ENCODE results near the gene SS18. TPM values are rescaled to one million over a fixed set of nuclear protein-coding genes. Genes with fewer than 3 reads are reported as not detected.
"Not testable (repeated sequence)": the region's sequence is repeated elsewhere in the genome, so short reads cannot be mapped to it uniquely, and the experiment has no call there.

SS18 gene, protein sequence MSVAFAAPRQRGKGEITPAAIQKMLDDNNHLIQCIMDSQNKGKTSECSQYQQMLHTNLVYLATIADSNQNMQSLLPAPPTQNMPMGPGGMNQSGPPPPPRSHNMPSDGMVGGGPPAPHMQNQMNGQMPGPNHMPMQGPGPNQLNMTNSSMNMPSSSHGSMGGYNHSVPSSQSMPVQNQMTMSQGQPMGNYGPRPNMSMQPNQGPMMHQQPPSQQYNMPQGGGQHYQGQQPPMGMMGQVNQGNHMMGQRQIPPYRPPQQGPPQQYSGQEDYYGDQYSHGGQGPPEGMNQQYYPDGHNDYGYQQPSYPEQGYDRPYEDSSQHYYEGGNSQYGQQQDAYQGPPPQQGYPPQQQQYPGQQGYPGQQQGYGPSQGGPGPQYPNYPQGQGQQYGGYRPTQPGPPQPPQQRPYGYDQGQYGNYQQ
- total RNA-seq = 75.2 and 92.8 TPM in 2 replicates

DNA sequence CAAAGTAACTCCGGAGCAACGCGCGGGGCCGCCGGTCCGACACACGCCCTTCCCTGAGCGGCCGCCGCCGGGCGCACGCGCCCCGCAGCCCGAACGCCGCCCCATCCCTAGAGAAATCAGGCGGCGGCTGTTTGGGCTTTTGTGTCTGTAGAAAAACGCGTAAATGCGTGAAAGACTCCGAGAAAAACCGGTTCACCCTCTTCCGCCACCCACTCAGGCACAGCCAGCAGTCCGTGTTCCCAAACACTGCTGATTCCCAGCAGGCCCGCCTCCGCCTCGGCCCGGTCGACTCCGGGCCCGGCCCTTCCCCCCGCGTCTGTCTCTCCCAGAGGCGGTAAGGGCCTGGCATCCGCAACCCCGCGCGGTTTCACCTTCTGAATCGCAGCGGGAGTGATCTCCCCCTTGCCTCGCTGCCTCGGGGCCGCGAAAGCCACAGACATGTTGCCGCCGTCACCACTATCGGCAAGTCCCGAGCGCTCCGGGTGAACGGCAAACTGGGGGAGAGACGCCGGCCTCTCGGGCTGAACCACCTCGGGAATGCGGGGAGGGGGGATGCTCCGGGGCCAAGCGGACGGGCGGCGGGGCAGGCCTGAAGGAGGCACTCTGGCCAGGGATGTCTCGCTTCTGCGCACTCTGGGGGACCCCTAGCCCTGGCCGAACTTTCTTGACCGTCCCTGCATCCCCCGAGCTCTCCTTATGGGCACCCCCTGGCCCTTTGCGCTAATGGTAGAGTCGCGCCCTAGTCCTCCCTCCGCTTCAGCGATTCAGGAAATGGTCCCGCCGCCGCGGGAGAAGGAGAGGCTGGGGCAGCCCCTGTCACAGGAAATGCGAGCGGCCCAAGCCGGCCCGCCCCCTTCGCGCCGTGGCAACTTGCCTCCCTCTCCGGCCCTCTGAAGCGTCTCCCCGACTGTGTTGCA lies at the start of gene SS18:
TSS of gene SS18 (minus strand) at position 484 of the 917 bp plus-strand sequence. CDS start at position 440, 44 bp downstream.
- DNase-seq (ENCODE audit: low read depth, low spot score) = peak; percentile 69

DNA sequence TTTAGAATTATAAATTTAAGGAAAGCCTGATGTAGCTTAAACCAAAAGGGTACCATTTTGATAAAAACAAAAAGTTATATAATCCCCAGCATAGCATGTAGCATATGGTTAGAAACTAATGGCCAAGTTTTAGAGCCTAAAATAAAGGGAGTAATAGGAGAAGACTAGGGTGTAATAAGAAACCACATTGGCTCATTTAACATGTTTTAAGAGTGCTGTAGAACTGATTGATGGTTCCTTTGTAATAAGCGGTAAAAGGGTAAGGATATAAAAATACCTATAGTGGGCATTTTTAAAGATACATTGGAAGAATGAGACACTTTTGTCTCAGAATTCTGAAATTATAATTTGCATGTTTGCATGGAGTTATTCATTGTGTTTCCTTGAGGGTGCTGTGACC lies 45.1 kb upstream of the SS18 start:
- DNase-seq (ENCODE audit: low read depth, low spot score) = no peak

DNA sequence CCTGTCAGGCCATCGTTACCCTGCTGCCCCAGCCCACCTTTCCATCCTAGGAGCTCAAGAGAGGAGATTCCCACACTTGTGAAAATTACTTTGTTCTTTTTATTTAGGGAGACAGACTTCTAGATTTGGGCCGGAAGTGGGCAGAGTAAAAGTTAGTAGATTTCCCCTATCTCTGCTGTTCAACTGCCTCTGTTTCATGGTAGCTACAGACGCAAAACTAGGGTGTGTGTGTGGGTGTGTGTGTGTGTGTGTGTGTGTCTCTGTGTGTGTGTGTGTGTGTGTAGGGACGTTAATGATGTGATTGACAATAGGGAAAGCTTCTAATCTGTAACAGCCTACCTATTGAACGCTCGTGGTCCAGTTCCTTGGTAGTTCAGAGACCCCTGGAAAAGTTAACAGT lies 43.7 kb upstream of the SS18 start:
- no peak for DNase-seq (ENCODE audit: low read depth, low spot score)

DNA sequence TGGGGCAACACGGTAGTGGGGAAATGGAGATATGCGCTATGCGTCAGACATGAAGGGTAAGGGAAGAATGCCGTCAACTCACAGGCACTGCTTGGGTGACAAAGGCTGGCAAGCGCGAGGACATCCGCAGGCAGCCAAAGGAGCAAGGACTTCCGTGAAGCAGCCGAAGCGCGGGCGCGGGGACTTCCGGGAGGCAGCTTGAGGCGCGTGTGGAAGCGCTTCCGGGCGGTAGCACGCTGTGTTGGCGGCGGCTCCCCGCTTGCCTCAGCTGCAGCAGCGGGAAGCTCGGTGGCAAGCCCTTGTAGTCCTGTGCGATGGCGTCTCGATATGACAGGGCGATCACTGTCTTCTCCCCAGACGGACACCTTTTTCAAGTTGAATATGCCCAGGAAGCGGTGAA lies 43.2 kb upstream of the SS18 start, which contains the start of gene PSMA8:
TSS of gene PSMA8 (plus strand) at position 218 of the 400 bp plus-strand sequence. CDS start at position 315, 97 bp downstream.
- no peak for DNase-seq (ENCODE audit: low read depth, low spot score)

DNA sequence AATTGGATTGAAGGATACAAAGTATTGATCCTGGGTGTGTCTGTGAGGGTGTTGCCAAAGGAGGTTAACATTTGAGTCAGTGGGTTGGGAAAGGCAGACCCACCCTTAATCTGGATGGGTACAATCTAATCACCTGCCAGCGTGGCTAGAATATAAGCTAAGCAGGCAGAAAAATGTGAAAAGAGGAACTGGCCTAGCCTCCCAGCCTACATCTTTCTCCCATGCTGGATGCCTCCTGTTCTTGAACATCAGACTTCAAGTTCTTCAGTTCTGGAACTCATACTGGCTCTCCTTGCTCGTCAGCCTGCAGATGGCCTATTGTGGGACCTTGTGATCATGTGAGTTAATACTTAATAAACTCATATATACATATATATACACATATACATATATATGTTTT lies 37.8 kb upstream of the SS18 start:
- DNase-seq (ENCODE audit: low read depth, low spot score) = not testable (repeated sequence)

DNA sequence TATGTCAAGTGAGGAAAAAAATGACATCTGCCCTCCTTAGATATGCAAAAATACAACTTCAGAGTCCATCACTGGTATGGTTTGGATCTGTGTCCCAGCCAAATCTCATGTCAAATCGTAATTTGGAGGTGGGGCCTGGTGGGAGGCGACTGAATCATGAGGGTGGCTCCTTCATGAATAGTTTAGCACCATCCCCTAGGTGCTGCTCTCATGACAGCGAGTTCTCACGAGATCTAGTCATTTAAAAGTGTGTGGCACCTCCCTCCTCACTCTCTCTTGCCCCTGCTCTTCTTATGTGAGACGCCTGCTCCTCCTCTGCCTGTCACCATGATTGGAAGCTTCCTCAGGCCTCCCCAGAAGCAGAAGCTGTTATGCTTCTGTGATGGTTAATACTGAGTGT lies 37.4 kb upstream of the SS18 start:
- DNase-seq (ENCODE audit: low read depth, low spot score) = no peak

DNA sequence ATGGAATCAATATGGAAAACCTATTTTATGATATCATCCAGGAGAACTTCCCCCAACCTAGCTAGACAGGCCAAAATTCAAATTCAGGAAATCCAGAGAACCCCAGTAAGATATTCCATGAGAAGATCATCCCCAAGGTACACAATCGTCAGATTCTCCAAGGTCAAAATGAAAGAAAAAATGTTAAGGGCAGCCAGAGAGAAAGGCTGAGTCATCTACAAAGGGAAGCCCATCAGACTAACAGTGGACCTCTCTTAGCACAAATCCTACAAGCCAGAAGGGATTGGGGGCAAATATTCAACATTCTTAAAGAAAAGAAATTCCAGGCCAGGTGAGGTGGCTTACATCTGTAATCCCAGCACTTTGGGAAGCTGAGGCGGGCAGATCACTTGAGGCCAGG lies 31.6 kb upstream of the SS18 start:
- not testable (repeated sequence) for DNase-seq (ENCODE audit: low read depth, low spot score)

DNA sequence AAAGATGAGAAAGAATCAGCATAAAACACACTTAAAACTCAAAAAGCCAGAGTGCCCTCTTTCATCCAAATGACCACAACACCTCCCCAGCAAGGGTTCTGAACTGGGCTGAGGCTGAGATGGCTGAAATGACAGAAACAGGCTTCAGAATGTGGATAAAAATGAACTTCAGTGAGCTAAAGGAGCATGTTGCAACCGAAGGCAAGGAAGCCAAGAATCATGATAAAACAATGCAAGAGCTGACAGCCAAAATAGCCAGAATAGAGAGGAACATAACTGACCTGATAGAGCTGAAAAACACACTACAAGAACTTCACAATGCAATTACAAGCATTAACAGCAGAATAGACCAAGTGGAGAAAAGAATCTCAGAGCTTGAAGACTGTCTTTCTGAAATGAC lies 31.1 kb upstream of the SS18 start:
- DNase-seq (ENCODE audit: low read depth, low spot score) = no peak

DNA sequence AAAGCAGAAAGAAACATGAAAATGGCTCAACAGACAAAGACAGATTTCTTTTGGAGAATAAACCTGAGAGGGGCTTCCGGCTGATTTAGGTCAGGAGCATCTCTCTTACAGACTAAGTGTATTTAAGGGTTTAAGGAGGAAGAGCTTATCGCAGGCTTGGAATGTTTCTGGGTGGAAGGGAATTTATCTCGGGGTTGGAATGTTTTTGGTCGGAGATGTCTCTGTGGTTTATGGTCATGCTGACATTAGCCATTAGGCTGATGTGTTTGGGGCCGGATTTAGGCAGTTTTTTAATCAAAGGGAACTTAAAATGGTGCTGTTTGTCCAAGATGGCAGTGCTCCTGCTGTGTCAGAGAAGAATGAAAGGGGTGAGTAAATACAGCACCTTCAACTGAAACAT lies 28.8 kb upstream of the SS18 start:
- no peak for DNase-seq (ENCODE audit: low read depth, low spot score)

DNA sequence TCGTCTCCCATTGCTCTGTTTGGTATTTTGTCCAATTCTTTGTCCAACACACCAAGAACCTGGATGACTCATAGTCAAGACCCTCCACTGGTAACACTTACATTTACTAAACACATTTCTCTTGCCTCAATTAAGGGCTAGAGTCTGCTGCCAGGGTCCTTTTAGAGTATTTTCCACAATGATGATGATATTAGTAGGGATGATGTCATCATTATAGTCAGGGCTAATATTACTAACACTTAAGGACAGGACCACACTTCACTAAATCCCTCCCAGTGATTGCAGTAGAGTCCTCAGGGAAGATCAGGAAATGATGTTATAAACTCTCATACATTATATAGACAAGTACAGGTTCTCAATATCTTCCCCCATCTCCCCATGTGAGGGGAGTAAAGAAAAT lies 13.6 kb upstream of the SS18 start:
- no peak for DNase-seq (ENCODE audit: low read depth, low spot score)

DNA sequence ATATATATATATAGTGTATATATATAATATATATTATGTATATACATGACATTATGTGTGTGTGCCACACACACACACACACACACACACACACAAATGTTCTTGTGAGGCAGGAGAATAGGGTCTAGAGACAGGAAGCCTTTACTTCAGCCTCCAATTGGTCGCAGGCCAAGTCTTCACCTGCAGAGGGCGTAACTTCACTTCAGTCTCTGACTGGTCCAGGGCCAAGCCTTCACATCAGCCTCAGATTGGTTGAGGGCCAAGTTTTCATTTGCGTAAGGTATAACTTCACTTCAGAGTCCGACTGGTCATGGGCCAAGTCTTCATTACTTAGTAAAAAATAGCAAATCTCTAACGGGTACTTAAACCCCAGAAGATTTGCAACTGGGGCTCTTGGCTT lies 13.2 kb upstream of the SS18 start:
- DNase-seq (ENCODE audit: low read depth, low spot score) = no peak

DNA sequence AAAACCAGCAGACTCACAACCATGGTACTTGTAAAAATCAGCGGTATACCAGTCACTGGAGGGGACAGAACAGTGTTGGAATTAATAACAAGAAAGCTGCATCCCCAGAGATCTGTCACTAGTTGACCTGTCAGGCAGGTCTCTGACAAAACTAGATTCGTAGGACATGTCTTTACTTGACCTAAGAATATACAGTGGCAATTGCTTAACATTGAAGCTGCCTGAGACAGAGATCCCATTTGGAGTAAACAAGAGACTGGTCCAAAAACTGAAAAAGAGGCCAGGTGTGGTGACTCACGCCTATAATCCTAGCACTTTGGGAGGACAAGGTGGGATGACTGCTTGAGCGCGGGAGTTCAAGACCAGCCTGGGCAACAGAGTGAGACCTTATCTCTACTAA lies 7.2 kb upstream of the SS18 start:
- DNase-seq (ENCODE audit: low read depth, low spot score) = no peak

DNA sequence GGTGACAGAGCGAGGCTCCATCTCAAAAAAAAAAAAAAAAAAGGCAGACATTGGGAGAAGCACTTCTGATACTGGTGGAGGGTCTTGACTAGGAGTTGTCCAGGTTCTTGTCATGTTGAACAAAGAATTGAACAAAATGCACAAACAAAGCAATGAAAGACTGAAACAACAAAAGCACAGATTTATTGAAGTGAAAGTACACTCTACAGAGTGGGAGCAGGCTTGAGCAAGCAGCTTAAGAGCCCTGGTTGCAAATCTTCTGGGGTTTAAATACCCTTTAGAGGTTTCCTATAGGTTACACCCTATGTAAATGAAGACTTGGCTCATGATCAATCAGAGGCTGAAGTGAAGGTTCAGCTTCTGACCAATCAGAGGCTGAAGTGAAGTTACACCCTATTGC lies 6.4 kb upstream of the SS18 start:
- DNase-seq (ENCODE audit: low read depth, low spot score) = no peak

DNA sequence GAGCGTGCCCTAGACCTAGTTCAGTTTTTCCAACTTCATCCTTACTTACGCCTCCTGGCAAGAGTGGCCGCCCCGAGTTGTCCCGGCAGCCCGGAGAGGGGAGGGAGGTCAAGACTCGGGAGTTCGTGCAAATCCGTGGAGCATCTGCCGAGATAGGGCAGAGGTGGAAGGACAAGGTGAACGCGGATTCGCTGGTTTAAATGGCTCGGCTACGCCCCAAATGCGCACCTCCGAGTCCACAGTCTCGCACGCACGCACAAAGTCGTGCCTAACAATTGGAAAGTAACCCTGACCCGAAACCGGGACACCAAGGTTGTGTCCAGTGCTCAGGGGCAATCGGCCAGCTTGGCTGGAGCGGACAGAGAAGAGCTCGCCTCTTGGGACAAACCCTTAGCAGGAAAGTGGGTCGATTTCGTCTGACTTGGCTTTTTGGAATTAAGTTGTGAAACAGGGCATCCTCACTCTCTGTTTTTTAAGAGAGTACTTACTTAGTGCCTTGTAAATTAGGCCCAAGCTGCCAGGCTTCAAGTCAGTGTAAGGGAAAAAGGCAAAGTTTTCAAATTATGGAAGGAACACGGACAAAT lies 726 bp upstream of the SS18 start:
- DNase-seq (ENCODE audit: low read depth, low spot score) = no peak

DNA sequence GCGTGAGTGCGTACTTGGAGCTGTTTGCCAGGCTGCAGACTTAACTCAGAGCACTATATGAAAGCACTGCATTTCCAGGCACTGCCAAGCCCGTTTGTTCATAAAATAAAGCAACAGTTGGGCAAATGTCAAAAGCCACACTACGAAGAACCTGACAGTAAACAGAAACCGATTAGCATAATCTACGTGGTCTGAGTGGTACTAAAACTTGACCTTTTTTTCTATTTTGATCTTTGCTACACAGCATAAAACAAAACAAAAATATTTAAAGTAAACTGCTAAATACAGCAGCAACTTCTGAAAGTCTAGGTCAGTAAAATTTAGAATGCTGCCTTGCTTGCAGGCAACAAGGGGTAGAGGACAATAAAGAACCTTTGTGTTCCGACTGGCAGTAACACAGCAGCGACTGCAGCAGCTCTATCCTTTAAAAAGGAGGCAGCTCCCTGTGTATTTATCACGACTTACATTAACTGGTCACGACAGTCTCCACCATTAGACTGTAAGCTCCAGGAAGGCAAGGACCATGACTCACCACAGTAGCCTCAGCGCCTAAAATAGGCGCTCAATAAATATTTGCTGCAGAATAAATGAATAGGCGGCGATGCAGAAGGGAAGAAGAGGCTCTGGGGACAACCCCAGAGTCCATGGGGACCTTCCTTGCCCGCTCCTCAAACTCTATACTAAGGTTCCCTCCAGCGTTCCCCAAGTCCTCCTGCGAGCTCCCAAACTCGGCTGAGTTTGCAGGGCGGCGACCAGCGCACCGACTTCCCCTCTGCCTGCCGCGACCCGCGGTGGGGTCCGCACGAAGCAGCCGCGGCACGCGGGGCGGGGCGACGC lies 902 bp downstream of the SS18 start:
- DNase-seq (ENCODE audit: low read depth, low spot score) = no peak

DNA sequence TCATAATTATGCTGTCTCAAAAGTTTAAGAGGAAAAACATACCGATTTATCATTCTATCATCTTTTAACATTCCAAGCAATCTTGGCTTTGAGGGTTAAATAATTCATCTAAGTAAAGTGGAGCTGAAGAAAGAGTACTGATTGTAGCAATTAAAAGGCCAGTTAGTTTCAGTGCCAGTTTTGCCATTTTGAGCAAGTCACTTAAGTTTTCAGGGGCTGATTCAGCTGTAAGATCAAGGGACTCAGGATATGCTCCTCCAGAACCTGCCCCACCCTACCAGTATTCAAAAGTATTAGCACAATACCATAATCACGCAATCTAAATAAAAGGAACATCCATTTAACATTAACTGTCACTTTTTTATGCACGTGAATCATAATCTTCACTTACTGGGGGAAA lies 1.9 kb downstream of the SS18 start:
- DNase-seq (ENCODE audit: low read depth, low spot score) = no peak

DNA sequence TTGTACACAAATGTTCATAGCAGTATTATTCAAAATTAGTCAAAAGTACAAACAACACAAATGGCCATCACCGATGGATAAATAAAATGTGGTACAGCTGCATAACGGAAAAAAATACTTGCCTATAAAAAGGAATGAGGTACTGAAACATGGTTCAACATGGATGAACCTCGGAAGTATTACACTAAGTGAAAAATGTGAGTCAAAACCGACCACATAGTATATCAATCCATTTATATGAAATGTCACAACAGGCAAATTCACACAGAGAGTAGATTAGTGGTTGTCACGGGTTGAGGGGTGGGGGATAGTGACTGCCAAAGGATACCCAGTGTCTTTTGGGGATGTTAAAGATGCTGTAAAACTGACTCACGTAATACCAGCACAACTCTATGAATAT lies 3.5 kb downstream of the SS18 start:
- DNase-seq (ENCODE audit: low read depth, low spot score) = no peak

DNA sequence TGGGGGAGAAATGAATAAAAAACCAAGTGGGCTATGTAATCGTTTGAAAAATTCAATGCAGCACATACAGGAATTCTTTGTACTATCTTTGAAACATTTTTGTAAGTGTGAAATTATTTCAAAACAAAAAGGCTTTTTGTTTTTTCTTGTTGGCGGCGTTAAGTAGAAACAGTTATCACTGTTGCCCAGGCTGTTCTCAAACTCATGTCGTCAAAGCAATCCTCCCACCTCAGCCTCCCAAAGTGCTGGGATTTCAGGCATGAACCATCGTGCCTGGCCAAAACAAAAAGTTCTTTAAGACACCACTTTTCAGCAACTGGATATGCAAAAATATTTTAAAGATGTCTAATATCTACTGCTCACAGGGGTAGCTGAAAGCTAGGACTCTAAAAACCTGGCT lies 5.4 kb downstream of the SS18 start:
- no peak for DNase-seq (ENCODE audit: low read depth, low spot score)

DNA sequence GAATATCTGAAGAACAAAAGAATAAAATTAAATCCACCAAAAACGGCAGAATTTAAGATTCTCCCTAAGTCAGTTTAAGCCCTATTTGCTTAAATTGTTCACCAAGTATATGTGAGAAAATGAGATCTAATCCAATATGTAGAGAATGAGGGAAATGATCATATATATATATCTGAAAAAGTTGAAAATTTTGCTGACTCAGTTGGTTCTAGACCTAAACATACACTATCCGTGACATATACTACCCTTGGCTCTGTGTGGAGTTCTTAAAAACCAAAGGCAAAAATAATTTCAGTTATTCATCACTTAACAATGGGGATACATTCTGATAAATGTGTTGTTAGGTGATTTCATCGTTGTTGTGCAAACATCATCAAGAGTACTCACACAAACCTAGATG lies 7.3 kb downstream of the SS18 start:
- no peak for DNase-seq (ENCODE audit: low read depth, low spot score)

DNA sequence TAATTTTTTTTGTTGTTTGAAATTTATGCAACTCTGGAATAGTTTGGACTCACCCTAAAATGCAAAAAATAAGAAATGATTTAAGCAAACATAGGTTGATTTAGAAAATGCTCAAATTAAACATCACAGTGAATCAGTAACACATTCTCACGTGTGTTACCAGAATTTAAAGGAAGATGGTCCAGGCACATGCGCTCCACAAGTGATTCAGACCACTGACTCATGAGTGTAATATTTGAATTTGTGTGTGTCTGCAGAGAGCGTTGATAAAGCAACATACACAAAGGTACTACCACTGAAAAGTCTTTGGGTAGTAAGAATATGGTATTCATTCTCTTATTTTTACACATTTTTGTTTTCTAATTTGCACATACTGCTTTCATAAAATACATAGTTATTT lies 7.9 kb downstream of the SS18 start:
- no peak for DNase-seq (ENCODE audit: low read depth, low spot score)

DNA sequence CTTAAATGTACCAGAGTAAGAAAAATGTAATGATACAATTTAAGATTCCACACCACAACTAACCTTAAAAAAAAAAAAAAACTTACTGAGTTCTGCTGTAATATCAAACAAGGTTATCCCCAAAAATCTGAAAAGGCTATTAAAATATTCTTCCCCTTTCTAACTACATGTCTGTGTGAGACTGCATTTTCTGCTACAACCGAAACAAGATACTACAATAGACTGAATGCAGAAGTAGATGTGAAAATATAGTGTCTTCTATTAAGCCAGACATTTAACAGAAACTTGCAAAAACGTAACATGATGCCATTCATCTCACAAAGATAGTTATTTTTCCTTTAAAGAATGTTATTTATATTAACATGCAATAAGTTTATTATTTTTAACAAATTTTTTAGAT lies 16.2 kb downstream of the SS18 start:
- no peak for DNase-seq (ENCODE audit: low read depth, low spot score)

Measured in pulmonary artery endothelial cell (primary cell).